Ishikawa (cell line): ENCODE data around the gene PUM1.

Experiments used
- CREB1 ChIP-seq: IDR thresholded peaks from 2 replicates; pipeline ENCODE4 v1.6.1; 2012; ENCODE audit warnings: low read depth
- EGR1 ChIP-seq: IDR thresholded peaks from 2 replicates; pipeline ENCODE4 v1.6.1; 2012
- EP300 ChIP-seq: IDR thresholded peaks from 2 replicates; pipeline ENCODE4 v1.6.1; 2012; ENCODE audit warnings: borderline replicate concordance
- NFIC ChIP-seq: IDR thresholded peaks from 2 replicates; pipeline ENCODE4 v1.6.1; 2012
- RAD21 ChIP-seq: IDR thresholded peaks from 2 replicates; pipeline ENCODE4 v1.6.1; 2012; ENCODE audit warnings: low read depth
- REST ChIP-seq: IDR thresholded peaks from 2 replicates; pipeline ENCODE4 v1.6.1; 2012; ENCODE audit warnings: low read depth, mild to moderate bottlenecking
- TCF12 ChIP-seq: IDR thresholded peaks from 2 replicates; pipeline ENCODE4 v1.6.1; 2012; ENCODE audit warnings: low read depth
- TEAD4 ChIP-seq: IDR thresholded peaks from 2 replicates; pipeline ENCODE4 v1.6.1; 2012
- USF1 ChIP-seq: IDR thresholded peaks from 2 replicates; pipeline ENCODE4 v1.6.1; 2012

GRCh38 chr1:30997463-30998057 lies 68.0 kb downstream of the PUM1 start:
- TF ChIP-seq EGR1 (no peak), TCF12 (no peak), REST (no peak), NFIC (no peak), RAD21 (no peak), EP300 (no peak), CREB1 (no peak), TEAD4 (no peak), USF1 (no peak)
